ENCODE results near the gene VDR. TPM values are rescaled to one million over a fixed set of nuclear protein-coding genes. Genes with fewer than 3 reads are reported as not detected.

VDR gene
- polyA plus RNA-seq, 1 donor, result 11.3 TPM

DNA sequence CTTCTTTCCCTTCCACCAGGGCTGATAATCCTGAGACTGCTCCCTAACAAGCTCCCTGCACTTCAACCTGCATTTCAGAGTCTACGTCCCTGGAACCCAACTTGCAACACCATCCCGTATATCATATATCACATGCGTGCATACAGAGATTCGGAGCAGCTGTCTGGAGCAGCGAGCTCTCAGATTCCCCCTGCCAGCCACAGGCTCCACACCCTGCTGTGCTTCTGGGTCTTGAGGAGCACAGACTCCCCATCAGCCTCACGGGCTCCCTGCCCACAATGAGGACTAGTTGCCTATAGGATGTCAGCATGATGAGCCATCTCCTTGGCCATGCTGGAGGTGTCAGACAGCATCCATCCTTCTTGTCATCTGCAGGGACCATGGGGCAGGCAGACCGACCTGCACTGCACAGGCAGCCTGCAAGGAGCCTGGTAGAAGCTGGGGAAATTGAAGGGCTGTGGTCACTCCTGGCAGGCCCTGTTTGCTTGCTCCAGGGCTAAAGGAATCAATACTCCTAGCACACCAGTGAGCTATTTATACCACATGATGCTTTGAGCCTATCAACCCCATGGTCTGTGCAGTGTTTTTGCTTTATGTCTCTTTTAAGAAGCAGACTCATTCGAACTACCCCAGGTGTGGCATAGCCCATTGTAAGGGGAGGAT is 65.4 kb downstream of the VDR start:
- Histone ChIP-seq H3K36me3 (ENCODE audit: control insufficient read depth, insufficient read depth, low read length) (peaks cover 7% of the 10 kb centered on the region), H3K27ac (ENCODE audit: low read length) (no peak overlapping the region), H3K9me3 (ENCODE audit: control insufficient read depth, low read depth, low read length) (peaks cover under 1% of the 10 kb centered on the region), H3K4me3 (ENCODE audit: low read length) (no peak overlapping the region), H3K27me3 (ENCODE audit: control insufficient read depth, insufficient read depth, low read length) (peaks cover 2% of the 10 kb centered on the region), H3K4me1 (ENCODE audit: control insufficient read depth, insufficient read depth, low read length) (peaks cover 7% of the 10 kb centered on the region)
- no peak for DNase-seq
- WGBS (ENCODE audit: insufficient coverage, low lambda C conversion rate), result no CpG with 5 or more reads among the region's 8 CpGs

DNA sequence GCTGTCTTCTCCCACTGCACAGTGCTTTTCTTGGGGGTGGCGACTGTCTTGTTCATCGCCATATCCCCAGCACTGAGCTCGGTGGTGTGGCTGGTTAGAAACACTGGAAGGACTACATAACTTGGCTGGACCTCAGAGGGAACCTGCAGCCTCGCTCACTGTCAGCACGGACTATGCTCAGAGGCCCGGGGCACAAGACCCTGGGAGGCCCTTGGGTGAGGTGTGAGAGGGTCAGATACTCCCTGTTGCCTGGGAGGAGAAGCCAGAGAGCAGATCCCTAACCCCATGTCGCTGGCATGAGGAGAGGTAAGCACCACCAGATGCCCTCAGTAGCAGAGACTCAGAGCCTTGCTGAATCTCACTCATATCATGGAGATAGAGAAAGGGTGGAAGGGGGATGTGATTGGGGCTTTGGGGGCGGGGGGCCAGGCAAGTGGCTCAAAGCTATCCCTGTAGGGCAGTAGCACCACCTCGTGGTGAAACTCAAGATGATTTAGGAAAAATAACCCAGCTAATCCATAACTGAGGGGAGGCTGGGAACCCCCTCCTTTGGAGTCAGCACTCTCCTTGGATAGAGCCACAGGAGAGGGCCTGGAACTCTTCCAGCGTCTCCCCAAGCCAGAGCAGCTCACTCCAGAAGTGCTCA is 66.4 kb downstream of the VDR start:
- Histone ChIP-seq H3K9me3 (ENCODE audit: control insufficient read depth, low read depth, low read length) (no peaks in the 10 kb centered on the region), H3K27ac (ENCODE audit: low read length) (no peak overlapping the region), H3K36me3 (ENCODE audit: control insufficient read depth, insufficient read depth, low read length) (peaks cover under 1% of the 10 kb centered on the region), H3K27me3 (ENCODE audit: control insufficient read depth, insufficient read depth, low read length) (peaks cover 2% of the 10 kb centered on the region), H3K4me3 (ENCODE audit: low read length) (no peak overlapping the region), H3K4me1 (ENCODE audit: control insufficient read depth, insufficient read depth, low read length) (peaks cover 7% of the 10 kb centered on the region)
- no CpG with 5 or more reads among the region's 10 CpGs for WGBS (ENCODE audit: insufficient coverage, low lambda C conversion rate)
- no peak for DNase-seq

DNA sequence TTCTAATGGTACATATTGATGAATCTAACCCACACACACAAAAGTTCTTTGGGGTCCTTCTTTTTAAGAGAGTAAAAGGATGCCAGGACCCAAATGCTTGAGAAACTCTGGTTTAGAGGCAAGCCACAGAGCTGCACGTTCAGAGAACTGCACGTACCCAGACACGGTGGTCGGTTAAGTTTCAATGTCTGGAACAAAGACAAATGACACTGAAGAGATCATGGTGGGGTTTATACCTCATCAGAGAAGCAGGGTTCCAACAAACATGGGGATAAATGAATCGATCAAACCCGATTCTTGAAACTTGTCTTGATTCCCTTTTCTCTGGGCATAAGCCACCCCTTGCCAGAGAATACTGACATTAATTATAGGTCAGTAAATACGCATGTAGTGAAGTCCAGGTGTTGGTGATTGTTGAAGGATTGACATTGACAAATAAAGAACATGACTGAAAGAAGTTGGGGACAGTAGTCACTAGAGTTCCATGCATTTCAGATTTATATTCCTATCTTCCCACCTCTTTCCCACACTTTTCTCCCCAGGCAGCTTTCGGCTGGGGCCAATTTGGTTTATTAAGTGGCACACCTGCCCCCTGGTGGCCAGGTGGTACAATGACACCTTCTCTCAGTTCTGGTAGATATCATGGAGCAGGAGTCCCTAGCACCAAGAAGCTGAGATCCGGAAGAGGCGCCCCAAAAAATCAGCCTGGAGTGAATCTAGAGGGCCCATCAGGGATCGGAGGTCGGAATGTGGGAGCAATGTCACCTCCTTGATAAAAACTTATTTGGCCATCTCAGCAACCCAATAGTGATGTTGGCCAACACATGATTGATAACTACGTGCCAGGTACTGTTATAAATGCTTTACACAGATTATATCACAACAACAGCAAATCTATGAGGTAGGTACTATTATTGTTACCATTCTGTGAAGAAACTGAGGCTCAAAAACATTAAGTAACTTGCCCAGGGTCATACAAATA is 67.3 kb downstream of the VDR start:
- DNase-seq, result peak in 1 of 2 donors; percentile 63
- Histone ChIP-seq H3K4me1 (ENCODE audit: control insufficient read depth, insufficient read depth, low read length) (peaks cover 7% of the 10 kb centered on the region), H3K36me3 (ENCODE audit: control insufficient read depth, insufficient read depth, low read length) (no peaks in the 10 kb centered on the region), H3K27ac (ENCODE audit: low read length) (no peak overlapping the region), H3K9me3 (ENCODE audit: control insufficient read depth, low read depth, low read length) (no peaks in the 10 kb centered on the region), H3K4me3 (ENCODE audit: low read length) (no peak overlapping the region), H3K27me3 (ENCODE audit: control insufficient read depth, insufficient read depth, low read length) (peaks cover 2% of the 10 kb centered on the region)
- 45% methylated on average over 4 of the region's 13 CpGs for WGBS (ENCODE audit: insufficient coverage, low lambda C conversion rate)

DNA sequence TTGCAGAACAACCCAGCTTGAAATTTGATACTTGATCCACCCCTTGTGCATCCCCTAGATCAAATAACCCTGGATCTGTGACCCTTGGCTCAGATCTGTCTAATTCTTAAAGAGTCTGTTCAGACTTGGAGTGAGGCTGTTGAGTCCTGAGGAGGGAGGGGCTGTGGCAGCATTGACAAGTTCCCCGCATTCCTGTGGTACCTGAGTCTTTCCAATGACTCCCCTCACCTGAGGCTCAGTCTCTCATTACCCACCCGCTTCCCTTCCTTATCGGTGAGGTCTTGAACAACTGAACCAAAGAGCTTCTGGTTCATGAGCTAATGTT is 69.0 kb downstream of the VDR start:
- Histone ChIP-seq H3K4me3 (ENCODE audit: low read length) (no peak overlapping the region), H3K27me3 (ENCODE audit: control insufficient read depth, insufficient read depth, low read length) (peaks cover 2% of the 10 kb centered on the region), H3K4me1 (ENCODE audit: control insufficient read depth, insufficient read depth, low read length) (no peaks in the 10 kb centered on the region), H3K9me3 (ENCODE audit: control insufficient read depth, low read depth, low read length) (no peaks in the 10 kb centered on the region), H3K36me3 (ENCODE audit: control insufficient read depth, insufficient read depth, low read length) (no peaks in the 10 kb centered on the region), H3K27ac (ENCODE audit: low read length) (no peak overlapping the region)
- DNase-seq, result no peak
- no CpG with 5 or more reads among the region's 3 CpGs for WGBS (ENCODE audit: insufficient coverage, low lambda C conversion rate)

- Histone ChIP-seq H3K9me3 (ENCODE audit: control insufficient read depth, low read depth, low read length) (no peaks in the 10 kb centered on the region), H3K36me3 (ENCODE audit: control insufficient read depth, insufficient read depth, low read length) (no peaks in the 10 kb centered on the region), H3K27ac (ENCODE audit: low read length) (no peak overlapping the region), H3K27me3 (ENCODE audit: control insufficient read depth, insufficient read depth, low read length) (peaks cover 2% of the 10 kb centered on the region), H3K4me1 (ENCODE audit: control insufficient read depth, insufficient read depth, low read length) (no peaks in the 10 kb centered on the region), H3K4me3 (ENCODE audit: low read length) (no peak overlapping the region)
- no peak for DNase-seq
- no CpG with 5 or more reads among the region's 12 CpGs for WGBS (ENCODE audit: insufficient coverage, low lambda C conversion rate)
Observed at GRCh38 chr12:47835006-47835830, 69.6 kb downstream of the VDR start.

DNA sequence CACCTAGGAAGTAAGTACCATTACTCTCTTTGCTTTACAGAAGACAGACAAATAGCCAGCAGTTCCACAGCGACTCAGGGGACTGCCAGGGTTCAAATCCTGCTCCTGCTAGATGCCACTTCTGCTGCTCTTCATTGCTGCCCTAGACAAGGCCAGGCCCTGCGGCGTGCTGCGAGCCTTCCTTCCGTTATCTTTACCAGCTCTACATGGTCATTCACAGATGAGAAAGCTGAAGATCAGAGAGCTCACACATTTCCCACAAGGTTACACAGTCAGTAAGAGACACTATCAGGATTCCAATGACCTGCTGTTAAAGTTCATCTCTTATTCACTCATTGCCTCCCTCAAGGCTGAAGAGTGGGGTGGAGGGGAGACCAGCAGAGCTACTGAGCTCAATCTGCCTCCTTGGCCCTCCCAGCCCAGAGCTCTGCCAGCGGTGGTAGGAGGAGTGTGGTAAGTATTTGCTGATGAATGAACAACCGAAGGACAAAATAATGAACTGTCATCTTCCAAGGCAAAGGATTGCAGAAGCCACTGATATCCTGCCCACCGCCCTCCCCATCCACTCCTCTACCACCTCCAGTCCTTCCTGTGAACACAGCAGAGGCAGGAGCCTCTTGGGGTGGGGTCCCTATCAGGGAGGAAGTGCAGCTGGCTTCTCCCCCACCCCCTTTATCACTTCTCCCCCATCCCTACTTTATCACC is 70.4 kb downstream of the VDR start:
- H3K4me1 ChIP-seq (ENCODE audit: control insufficient read depth, insufficient read depth, low read length), result peaks cover 3% of the 10 kb centered on the region
- no CpG with 5 or more reads among the region's 8 CpGs for WGBS (ENCODE audit: insufficient coverage, low lambda C conversion rate)

DNA sequence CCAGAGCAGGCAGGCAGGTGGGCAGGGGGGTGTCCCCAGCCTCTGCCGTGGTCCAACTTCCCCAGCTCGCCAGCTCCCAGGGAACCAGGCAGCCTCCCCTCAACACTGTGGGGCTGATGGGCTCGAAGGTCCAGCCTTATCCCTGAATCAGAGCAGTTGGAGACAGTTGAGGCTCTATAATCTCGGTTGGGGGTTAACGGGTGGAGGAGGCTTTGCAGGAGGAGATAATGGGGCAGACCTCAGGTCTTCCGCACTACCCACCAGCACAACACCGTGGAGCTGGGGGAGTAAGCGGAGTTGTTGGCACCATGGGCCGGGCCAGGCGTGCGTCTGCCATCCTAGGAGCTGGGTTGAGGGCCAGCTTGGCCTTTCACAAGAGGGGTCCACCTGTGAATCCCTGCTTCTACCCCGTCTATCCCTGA is 71.2 kb downstream of the VDR start:
- Histone ChIP-seq H3K4me3 (ENCODE audit: low read length) (no peak overlapping the region), H3K9me3 (ENCODE audit: control insufficient read depth, low read depth, low read length) (no peaks in the 10 kb centered on the region), H3K36me3 (ENCODE audit: control insufficient read depth, insufficient read depth, low read length) (no peaks in the 10 kb centered on the region), H3K27ac (ENCODE audit: low read length) (no peak overlapping the region), H3K27me3 (ENCODE audit: control insufficient read depth, insufficient read depth, low read length) (no peaks in the 10 kb centered on the region), H3K4me1 (ENCODE audit: control insufficient read depth, insufficient read depth, low read length) (peaks cover 8% of the 10 kb centered on the region)
- DNase-seq, result no peak
- WGBS (ENCODE audit: insufficient coverage, low lambda C conversion rate), result no CpG with 5 or more reads among the region's 12 CpGs

More for the DNA sequence above, 70.4 kb downstream of the VDR start:
- Histone ChIP-seq H3K9me3 (ENCODE audit: control insufficient read depth, low read depth, low read length) (no peaks in the 10 kb centered on the region), H3K27me3 (ENCODE audit: control insufficient read depth, insufficient read depth, low read length) (peaks cover 2% of the 10 kb centered on the region), H3K4me3 (ENCODE audit: low read length) (no peak overlapping the region), H3K36me3 (ENCODE audit: control insufficient read depth, insufficient read depth, low read length) (no peaks in the 10 kb centered on the region), H3K27ac (ENCODE audit: low read length) (no peak overlapping the region)
- DNase-seq, result no peak

DNA sequence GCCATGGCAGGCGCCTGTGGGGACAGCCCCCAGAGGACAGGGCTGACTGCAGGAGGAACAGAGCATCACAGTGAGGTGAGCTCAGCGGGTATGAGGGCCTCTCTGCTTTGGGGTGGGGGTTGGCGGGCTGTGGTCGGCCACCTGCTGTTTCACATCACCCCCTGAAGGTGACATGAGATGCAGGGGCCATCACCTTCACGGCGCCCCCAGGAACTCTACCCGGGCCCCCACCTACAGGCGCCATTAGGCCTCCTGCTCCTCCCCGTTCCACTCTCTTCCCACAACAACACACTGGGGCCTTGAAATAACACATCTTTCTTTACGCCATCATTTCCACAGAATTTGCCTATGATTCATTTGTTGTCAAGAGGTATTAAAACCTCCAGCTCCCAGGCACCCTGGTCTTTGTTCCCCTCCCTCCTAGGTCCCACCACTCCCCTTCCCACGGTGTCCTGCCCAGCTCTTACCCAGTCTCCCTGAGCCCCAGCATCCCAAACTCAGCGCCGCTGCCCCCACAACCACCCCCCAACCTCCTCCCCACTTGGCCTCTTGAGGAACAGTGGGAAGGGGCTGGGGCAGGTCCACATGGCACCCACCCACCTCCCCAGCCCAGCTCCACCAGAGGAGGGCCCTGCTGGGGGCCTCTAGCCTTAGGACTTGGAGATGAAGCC is 72.4 kb downstream of the VDR start:
- WGBS (ENCODE audit: insufficient coverage, low lambda C conversion rate), result 92% methylated on average over 2 of the region's 13 CpGs

GRCh38 chr12:47829584-47829983 is 75.2 kb downstream of the VDR start:
- Histone ChIP-seq H3K36me3 (ENCODE audit: control insufficient read depth, insufficient read depth, low read length) (no peaks in the 10 kb centered on the region), H3K4me3 (ENCODE audit: low read length) (no peak overlapping the region), H3K27ac (ENCODE audit: low read length) (peak overlapping the region; percentile 20), H3K4me1 (ENCODE audit: control insufficient read depth, insufficient read depth, low read length) (peaks cover 12% of the 10 kb centered on the region), H3K9me3 (ENCODE audit: control insufficient read depth, low read depth, low read length) (no peaks in the 10 kb centered on the region), H3K27me3 (ENCODE audit: control insufficient read depth, insufficient read depth, low read length) (no peaks in the 10 kb centered on the region)
- no peak for DNase-seq
- WGBS (ENCODE audit: insufficient coverage, low lambda C conversion rate), result 48% methylated on average over 2 of the region's 4 CpGs

More for the DNA sequence above, 72.4 kb downstream of the VDR start:
- Histone ChIP-seq H3K27ac (ENCODE audit: low read length) (no peak overlapping the region), H3K4me1 (ENCODE audit: control insufficient read depth, insufficient read depth, low read length) (peaks cover 12% of the 10 kb centered on the region), H3K4me3 (ENCODE audit: low read length) (no peak overlapping the region), H3K27me3 (ENCODE audit: control insufficient read depth, insufficient read depth, low read length) (no peaks in the 10 kb centered on the region), H3K9me3 (ENCODE audit: control insufficient read depth, low read depth, low read length) (no peaks in the 10 kb centered on the region), H3K36me3 (ENCODE audit: control insufficient read depth, insufficient read depth, low read length) (no peaks in the 10 kb centered on the region)
- no peak for DNase-seq

Data from large intestine (tissue), 3 donors.